Head of caudate nucleus (tissue), 42 donors: ENCODE data around the gene RPS6KA6.

Experiments
- DNase-seq, 42 donors: peaks; one replicate each; pipeline versions ENCODE4 v3.0.0 to v3.0.0-alpha.2; 2020 to 2021; ENCODE audit warnings: mixed read lengths in 7 of 42
- intact Hi-C: fragments of 100-400 bp; cut with DNase I; formaldehyde crosslinking; loops from one replicate; pipeline ENCODE4 v1.15.0; 2022

The RPS6KA6 gene

GRCh38 chrX:84046403-84046984, 141.5 kb downstream of the RPS6KA6 start:
- peak in 6 of 42 donors; percentile 1 to 41 (median 8) for DNase-seq
- intact Hi-C loops: no loop called here

- intact Hi-C loops: no loop called here
Measured at GRCh38 chrX:84044051-84044450, 143.9 kb downstream of the RPS6KA6 start.

More at GRCh38 chrX:84044051-84044450, 143.9 kb downstream of the RPS6KA6 start:
- no peak for DNase-seq
